A549 (cell line): ENCODE data around the gene PDIA3. TPM values are rescaled to one million over a fixed set of nuclear protein-coding genes. Genes with fewer than 3 reads are reported as not detected.

Experiments used
- ATAC-seq, 2 experiments: fragments of 200-7000 bp in 1 of 2; fragments of >200 bp in 1 of 2; cut with Nextera tagmentation in 1 of 2; cut with Tn5 transposase in 1 of 2; 3 replicates each; pipeline versions ENCODE4 v1.8.0 to v1.9.1; 2018 to 2020; ENCODE audit warnings: mild to moderate bottlenecking in 1 of 2, moderate library complexity in 1 of 2
- CTCF ChIA-PET: fragments of 300-600 bp; sonication (Branson Sonifier 250); formaldehyde crosslinking; extraction: SDS; loops from one replicate; lab custom pipeline; 2021; ENCODE audit warnings: antibody characterized with exemption, inconsistent platforms; lab: Yijun Ruan, JAX
- POLR2A ChIA-PET: fragments of 350-600 bp; formaldehyde crosslinking; extraction: SDS; loops from one replicate; lab custom pipeline; 2021; ENCODE audit warnings: antibody characterized with exemption, inconsistent platforms; lab: Yijun Ruan, JAX
- DNase-seq, 2 experiments: peaks; one replicate each; pipeline versions ENCODE4 v3.0.0 to v3.0.0-alpha.2; 2011 to 2016; ENCODE audit warnings: low read depth in 1 of 2, low spot score in 1 of 2
- FAIRE-seq: peaks from 2 replicates; lab custom pipeline; 2011; peaks lifted over from hg19 to GRCh38; lab: Jason Lieb, UNC
- H3K27ac ChIP-seq, 2 experiments: fragments of >200 bp; sonication (Bioruptor Twin); formaldehyde crosslinking; 3 replicates each; pipeline ENCODE4 v1.5.1; 2016 to 2017
- H3K4me1 ChIP-seq: fragments of >200 bp; sonication (Bioruptor Twin); formaldehyde crosslinking; 3 replicates; pipeline ENCODE4 v1.6.1; 2016
- H3K4me2 ChIP-seq: fragments of >200 bp; sonication (Bioruptor Twin); formaldehyde crosslinking; 3 replicates; pipeline ENCODE4 v1.6.1; 2016
- H3K4me3 ChIP-seq: fragments of >200 bp; sonication (Bioruptor Twin); formaldehyde crosslinking; 3 replicates; pipeline ENCODE4 v1.5.1; 2016
- H3K9me3 ChIP-seq: fragments of >200 bp; sonication (Bioruptor Twin); formaldehyde crosslinking; 3 replicates; pipeline ENCODE4 v1.6.1; 2016
- BHLHE40 ChIP-seq: IDR thresholded peaks from 2 replicates; pipeline ENCODE4 v1.6.1; 2012; ENCODE audit warnings: low read depth, low read length, inconsistent platforms
- CBX2 ChIP-seq: fragments of 200-600 bp; sonication (generic); IDR thresholded peaks from 2 replicates; pipeline ENCODE4 v1.6.1; 2016; ENCODE audit warnings: low read depth, mild to moderate bottlenecking, borderline replicate concordance
- ESRRA ChIP-seq: fragments of 150-350 bp; IDR thresholded peaks from 2 replicates; pipeline ENCODE4 v1.6.1; 2014; ENCODE audit warnings: mild to moderate bottlenecking, low read length, borderline replicate concordance
- FOSB ChIP-seq: fragments of 250-450 bp; sonication (Bioruptor Pico); IDR thresholded peaks from 2 replicates; pipeline ENCODE4 v1.5.0; 2020; ENCODE audit warnings: mild to moderate bottlenecking, moderate library complexity
- FOSL2 ChIP-seq, 2 experiments: fragments of 450-650 bp in 1 of 2; fragments of >200 bp in 1 of 2; sonication (Bioruptor Twin) in 1 of 2; formaldehyde crosslinking; IDR thresholded peaks; 2 replicates each; pipeline versions ENCODE4 v1.5.0 to v1.6.1; 2016 to 2020; ENCODE audit warnings: mild to moderate bottlenecking in 1 of 2, moderate library complexity in 1 of 2
- HDAC2 ChIP-seq: fragments of 200-600 bp; sonication (generic); IDR thresholded peaks from 2 replicates; pipeline ENCODE4 v1.6.1; 2016
- HOXA7 ChIP-seq: fragments of 250-450 bp; sonication (Bioruptor Pico); IDR thresholded peaks from 2 replicates; pipeline ENCODE4 v1.5.0; 2020; ENCODE audit warnings: mild to moderate bottlenecking, moderate library complexity
- JUN ChIP-seq, 2 experiments: fragments of >200 bp; sonication (Bioruptor Twin); formaldehyde crosslinking; IDR thresholded peaks; 2 replicates in 1 of 2; 3 replicates in 1 of 2; pipeline ENCODE4 v1.6.1; 2016 to 2017
- MAFK ChIP-seq: fragments of 450-650 bp; IDR thresholded peaks from 2 replicates; pipeline ENCODE4 v1.6.1; 2014; ENCODE audit not compliant: partially characterized antibody
- MAZ ChIP-seq: fragments of 150-350 bp; IDR thresholded peaks from 2 replicates; pipeline ENCODE4 v1.6.1; 2014; ENCODE audit warnings: antibody characterized with exemption, low read depth, low read length, borderline replicate concordance
- MYC ChIP-seq: IDR thresholded peaks from 2 replicates; pipeline ENCODE4 v1.6.1; 2012; ENCODE audit warnings: mild to moderate bottlenecking, inconsistent platforms, low read length, improper control_type of control experiment, borderline replicate concordance
- POLR2A ChIP-seq: IDR thresholded peaks from 2 replicates; pipeline ENCODE4 v1.6.1; 2012; ENCODE audit warnings: mild to moderate bottlenecking, low read length
- RCOR1 ChIP-seq: fragments of 150-350 bp; IDR thresholded peaks from 2 replicates; pipeline ENCODE4 v1.6.1; 2014; ENCODE audit warnings: antibody characterized with exemption, low read length, low read depth
- RFX5 ChIP-seq: fragments of 450-650 bp; IDR thresholded peaks from 2 replicates; pipeline ENCODE4 v1.7.1; 2014; ENCODE audit warnings: antibody characterized with exemption, mild to moderate bottlenecking, moderate library complexity
- SMC3 ChIP-seq: fragments of >200 bp; sonication (Bioruptor Twin); formaldehyde crosslinking; IDR thresholded peaks from 3 replicates; pipeline ENCODE4 v1.6.1; 2018; ENCODE audit warnings: inconsistent platforms
- SREBF2 ChIP-seq: fragments of 450-650 bp; IDR thresholded peaks from 2 replicates; pipeline ENCODE4 v1.6.1; 2014; ENCODE audit warnings: mild to moderate bottlenecking, moderate library complexity
- ZNF302 ChIP-seq: fragments of 250-450 bp; sonication (Bioruptor Pico); IDR thresholded peaks from 2 replicates; pipeline ENCODE4 v1.9.0; 2021; ENCODE audit warnings: inconsistent platforms, mild to moderate bottlenecking, moderate library complexity
- WGBS: methylation state at CpG from one replicate; pipeline ENCODE4 v1.1.6; 2017; ENCODE audit errors: missing lambda C conversion rate; 5-methylcytosine and 5-hydroxymethylcytosine counted together
- polyA plus RNA-seq, 4 experiments: library from polyadenylated mRNA; depleted of rRNA in 3 of 4; stranded (reverse); fragments of >200 nt; fragmentation: RNase III in 1 of 4; extraction: RNeasy Plus Mini Kit Qiagen cat#74134 plus additional on column Dnase treatment in 1 of 4; gene quantifications; 2 replicates in 3 of 4; 3 replicates in 1 of 4; pipeline ENCODE4 v1.2.3, GENCODE V29; 2011 to 2017
- TF ChIP-seq, protein P1 (sequence below): fragments of 150-350 bp; IDR thresholded peaks from 2 replicates; pipeline ENCODE4 v1.6.1; 2014; ENCODE audit warnings: low read depth, mild to moderate bottlenecking, low read length
- TF ChIP-seq, protein P2 (sequence below): fragments of >200 bp; sonication (Bioruptor Twin); formaldehyde crosslinking; IDR thresholded peaks from 2 replicates; pipeline ENCODE4 v1.6.1; 2016
- TF ChIP-seq, protein P3 (sequence below): IDR thresholded peaks from 2 replicates; pipeline ENCODE4 v1.6.1; 2012
- TF ChIP-seq, protein P4 (sequence below): fragments of >200 bp; sonication (Bioruptor Twin); formaldehyde crosslinking; IDR thresholded peaks from 3 replicates; pipeline ENCODE4 v1.5.1; 2016
- TF ChIP-seq, protein P5 (sequence below): IDR thresholded peaks from 2 replicates; pipeline ENCODE4 v1.6.1; 2012; ENCODE audit warnings: low read depth, borderline replicate concordance
- TF ChIP-seq, protein P6 (sequence below): fragments of 250-450 bp; sonication (Bioruptor Pico); IDR thresholded peaks from 2 replicates; pipeline ENCODE4 v1.5.0; 2020; ENCODE audit warnings: low read depth, mild to moderate bottlenecking, moderate library complexity
- TF ChIP-seq, protein P7 (sequence below): fragments of 200-600 bp; sonication (generic); IDR thresholded peaks from 2 replicates; pipeline ENCODE4 v1.6.1; 2016; ENCODE audit warnings: antibody characterized with exemption, mild to moderate bottlenecking, moderate library complexity
- TF ChIP-seq, protein P8 (sequence below): IDR thresholded peaks from 2 replicates; pipeline ENCODE4 v1.6.1; 2012

PDIA3 gene
- polyA plus RNA-seq, 2 of the 4 experiments (the other 2 are of a cell fraction) = 208 to 257 TPM

DNA sequence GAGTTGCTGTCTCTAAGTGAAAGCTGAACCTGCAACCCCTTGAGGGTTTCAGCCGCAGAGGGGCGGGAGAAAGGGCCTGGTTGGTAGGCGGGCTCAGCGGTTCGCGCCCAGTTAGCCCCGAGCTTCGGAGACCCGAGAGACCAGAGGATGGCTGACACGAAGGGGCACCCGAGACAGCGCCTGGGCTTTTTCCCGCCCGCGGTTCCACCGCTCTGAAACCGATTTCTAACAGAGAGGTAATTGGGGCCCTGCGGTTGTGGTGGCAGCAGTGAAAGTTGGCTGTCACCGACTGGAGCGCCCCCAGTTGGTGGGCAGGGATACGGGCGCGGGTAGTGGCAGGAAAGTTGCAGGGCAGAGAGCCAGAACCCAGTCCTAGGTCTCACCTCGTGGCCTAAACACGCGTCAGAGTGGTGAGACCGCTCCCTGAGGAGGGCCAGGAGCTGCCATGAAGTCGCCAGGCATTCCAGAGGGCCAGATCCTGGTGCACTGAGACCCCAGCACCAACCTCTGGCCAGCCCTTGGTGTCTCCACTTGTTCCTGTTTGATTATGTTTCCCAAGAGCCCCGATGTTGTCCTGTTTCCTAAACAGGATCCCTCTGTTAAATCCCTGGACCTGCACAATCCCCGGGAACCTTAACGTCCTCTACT is 31.2 kb downstream of the PDIA3 start:
- FAIRE-seq (no peak), DNase-seq (peak in 1 of 2 experiments; percentile 79), ATAC-seq (peak; percentile 72 to 88)
- 1% methylated on average over 17 of the region's 31 CpGs for WGBS
- Histone ChIP-seq H3K27ac (peak overlapping the region; percentile 77 to 91), H3K9me3 (no peaks in the 10 kb centered on the region), H3K4me1 (0 out of 3 replicates have a peak, but pooled peaks cover 8% of the 10 kb centered on the region), H3K4me2 (peak overlapping the region; percentile 84), H3K4me3 (peak overlapping the region; percentile 60)
- TF ChIP-seq, protein P1, sequence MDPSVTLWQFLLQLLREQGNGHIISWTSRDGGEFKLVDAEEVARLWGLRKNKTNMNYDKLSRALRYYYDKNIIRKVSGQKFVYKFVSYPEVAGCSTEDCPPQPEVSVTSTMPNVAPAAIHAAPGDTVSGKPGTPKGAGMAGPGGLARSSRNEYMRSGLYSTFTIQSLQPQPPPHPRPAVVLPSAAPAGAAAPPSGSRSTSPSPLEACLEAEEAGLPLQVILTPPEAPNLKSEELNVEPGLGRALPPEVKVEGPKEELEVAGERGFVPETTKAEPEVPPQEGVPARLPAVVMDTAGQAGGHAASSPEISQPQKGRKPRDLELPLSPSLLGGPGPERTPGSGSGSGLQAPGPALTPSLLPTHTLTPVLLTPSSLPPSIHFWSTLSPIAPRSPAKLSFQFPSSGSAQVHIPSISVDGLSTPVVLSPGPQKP = no peak
- TF ChIP-seq HOXA7 (CRISPR knock-in tag) = no peak
- TF ChIP-seq, protein P2, sequence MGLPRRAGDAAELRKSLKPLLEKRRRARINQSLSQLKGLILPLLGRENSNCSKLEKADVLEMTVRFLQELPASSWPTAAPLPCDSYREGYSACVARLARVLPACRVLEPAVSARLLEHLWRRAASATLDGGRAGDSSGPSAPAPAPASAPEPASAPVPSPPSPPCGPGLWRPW = no peak
- no peak for TF ChIP-seq ZNF302
- TF ChIP-seq MYC = no peak
- no peak for TF ChIP-seq ESRRA
- TF ChIP-seq JUN (IDR thresholded peaks at IDR 0.05) = peak in 1 of 2 experiments; percentile 41; a peak in 1 of 5 replicates
- TF ChIP-seq CBX2 = no peak
- TF ChIP-seq RFX5 = no peak
- TF ChIP-seq, protein P3, sequence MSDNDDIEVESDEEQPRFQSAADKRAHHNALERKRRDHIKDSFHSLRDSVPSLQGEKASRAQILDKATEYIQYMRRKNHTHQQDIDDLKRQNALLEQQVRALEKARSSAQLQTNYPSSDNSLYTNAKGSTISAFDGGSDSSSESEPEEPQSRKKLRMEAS = peak; percentile 91
- TF ChIP-seq MAFK = no peak
- TF ChIP-seq, protein P4, sequence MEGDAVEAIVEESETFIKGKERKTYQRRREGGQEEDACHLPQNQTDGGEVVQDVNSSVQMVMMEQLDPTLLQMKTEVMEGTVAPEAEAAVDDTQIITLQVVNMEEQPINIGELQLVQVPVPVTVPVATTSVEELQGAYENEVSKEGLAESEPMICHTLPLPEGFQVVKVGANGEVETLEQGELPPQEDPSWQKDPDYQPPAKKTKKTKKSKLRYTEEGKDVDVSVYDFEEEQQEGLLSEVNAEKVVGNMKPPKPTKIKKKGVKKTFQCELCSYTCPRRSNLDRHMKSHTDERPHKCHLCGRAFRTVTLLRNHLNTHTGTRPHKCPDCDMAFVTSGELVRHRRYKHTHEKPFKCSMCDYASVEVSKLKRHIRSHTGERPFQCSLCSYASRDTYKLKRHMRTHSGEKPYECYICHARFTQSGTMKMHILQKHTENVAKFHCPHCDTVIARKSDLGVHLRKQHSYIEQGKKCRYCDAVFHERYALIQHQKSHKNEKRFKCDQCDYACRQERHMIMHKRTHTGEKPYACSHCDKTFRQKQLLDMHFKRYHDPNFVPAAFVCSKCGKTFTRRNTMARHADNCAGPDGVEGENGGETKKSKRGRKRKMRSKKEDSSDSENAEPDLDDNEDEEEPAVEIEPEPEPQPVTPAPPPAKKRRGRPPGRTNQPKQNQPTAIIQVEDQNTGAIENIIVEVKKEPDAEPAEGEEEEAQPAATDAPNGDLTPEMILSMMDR = peak; percentile 70
- TF ChIP-seq, protein P5, sequence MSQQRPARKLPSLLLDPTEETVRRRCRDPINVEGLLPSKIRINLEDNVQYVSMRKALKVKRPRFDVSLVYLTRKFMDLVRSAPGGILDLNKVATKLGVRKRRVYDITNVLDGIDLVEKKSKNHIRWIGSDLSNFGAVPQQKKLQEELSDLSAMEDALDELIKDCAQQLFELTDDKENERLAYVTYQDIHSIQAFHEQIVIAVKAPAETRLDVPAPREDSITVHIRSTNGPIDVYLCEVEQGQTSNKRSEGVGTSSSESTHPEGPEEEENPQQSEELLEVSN = peak; percentile 89
- POLR2A ChIA-PET = interaction anchor here (0.6 to 1.4 kb wide), 4 partner anchors 14 to 519 kb away, joined by 3 to 7 read pairs (median 4); partner anchors contain the start of genes HYPK, MFAP1 and SERINC4
- CTCF ChIA-PET = interaction anchor here (0.7 to 6.9 kb wide), 9 partner anchors 8 to 32 kb away, joined by 3 to 47 read pairs (median 3); partner anchors contain the start of gene SERF2

DNA sequence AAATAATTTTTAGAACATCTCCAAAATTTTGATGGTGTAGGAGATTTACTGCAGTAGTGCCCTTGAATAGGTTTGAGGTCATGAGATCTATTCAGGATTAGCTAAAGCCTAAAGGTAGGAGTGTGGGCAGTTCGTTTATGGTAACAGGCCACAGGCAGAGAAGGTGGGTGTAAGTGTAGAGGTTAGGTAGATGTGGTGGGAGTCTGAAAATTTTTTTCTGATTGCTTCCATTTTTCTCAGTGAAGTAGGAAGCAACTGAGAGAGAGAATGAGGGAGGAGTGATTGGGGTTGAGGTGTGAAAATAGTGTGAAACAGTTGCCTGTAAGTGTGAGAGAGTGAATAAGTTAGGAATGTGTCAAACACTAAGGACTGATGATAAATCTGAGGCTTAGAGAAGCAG is 32.8 kb downstream of the PDIA3 start:
- ChIA-PET POLR2A (no interaction called here), CTCF (interaction anchor here (0.7 to 6.9 kb wide), 2 partner anchors 11 to 428 kb away, joined by 3 to 47 read pairs; partner anchors contain the start of gene SERF2)
- H3K27ac ChIP-seq = no peak overlapping the region
- no peak overlapping the region for H3K4me3 ChIP-seq
- no peak overlapping the region for H3K4me2 ChIP-seq
- 0 out of 3 replicates have a peak, but pooled peaks cover 8% of the 10 kb centered on the region for H3K4me1 ChIP-seq
- DNase-seq (no peak), FAIRE-seq (no peak), ATAC-seq (no peak)
- H3K9me3 ChIP-seq = no peaks in the 10 kb centered on the region
- 86% methylated on average over 1 of the region's 1 CpG for WGBS
- TF ChIP-seq HDAC2 (no peak), FOSB (CRISPR knock-in tag) (no peak), HOXA7 (CRISPR knock-in tag) (no peak), JUN (IDR thresholded peaks at IDR 0.05) (no peak), SREBF2 (no peak), BHLHE40 (no peak), RCOR1 (no peak), POLR2A (no peak), MAZ (no peak), FOSL2 (IDR thresholded peaks at IDR 0.05) (no peak), FOSL2 (CRISPR knock-in tag; IDR thresholded peaks at IDR 0.05) (no peak), SMC3 (no peak)
- TF ChIP-seq, protein P2 = no peak
- TF ChIP-seq, protein P6, sequence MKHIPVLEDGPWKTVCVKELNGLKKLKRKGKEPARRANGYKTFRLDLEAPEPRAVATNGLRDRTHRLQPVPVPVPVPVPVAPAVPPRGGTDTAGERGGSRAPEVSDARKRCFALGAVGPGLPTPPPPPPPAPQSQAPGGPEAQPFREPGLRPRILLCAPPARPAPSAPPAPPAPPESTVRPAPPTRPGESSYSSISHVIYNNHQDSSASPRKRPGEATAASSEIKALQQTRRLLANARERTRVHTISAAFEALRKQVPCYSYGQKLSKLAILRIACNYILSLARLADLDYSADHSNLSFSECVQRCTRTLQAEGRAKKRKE (CRISPR knock-in tag) = no peak
- TF ChIP-seq, protein P7, sequence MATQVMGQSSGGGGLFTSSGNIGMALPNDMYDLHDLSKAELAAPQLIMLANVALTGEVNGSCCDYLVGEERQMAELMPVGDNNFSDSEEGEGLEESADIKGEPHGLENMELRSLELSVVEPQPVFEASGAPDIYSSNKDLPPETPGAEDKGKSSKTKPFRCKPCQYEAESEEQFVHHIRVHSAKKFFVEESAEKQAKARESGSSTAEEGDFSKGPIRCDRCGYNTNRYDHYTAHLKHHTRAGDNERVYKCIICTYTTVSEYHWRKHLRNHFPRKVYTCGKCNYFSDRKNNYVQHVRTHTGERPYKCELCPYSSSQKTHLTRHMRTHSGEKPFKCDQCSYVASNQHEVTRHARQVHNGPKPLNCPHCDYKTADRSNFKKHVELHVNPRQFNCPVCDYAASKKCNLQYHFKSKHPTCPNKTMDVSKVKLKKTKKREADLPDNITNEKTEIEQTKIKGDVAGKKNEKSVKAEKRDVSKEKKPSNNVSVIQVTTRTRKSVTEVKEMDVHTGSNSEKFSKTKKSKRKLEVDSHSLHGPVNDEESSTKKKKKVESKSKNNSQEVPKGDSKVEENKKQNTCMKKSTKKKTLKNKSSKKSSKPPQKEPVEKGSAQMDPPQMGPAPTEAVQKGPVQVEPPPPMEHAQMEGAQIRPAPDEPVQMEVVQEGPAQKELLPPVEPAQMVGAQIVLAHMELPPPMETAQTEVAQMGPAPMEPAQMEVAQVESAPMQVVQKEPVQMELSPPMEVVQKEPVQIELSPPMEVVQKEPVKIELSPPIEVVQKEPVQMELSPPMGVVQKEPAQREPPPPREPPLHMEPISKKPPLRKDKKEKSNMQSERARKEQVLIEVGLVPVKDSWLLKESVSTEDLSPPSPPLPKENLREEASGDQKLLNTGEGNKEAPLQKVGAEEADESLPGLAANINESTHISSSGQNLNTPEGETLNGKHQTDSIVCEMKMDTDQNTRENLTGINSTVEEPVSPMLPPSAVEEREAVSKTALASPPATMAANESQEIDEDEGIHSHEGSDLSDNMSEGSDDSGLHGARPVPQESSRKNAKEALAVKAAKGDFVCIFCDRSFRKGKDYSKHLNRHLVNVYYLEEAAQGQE = no peak
- TF ChIP-seq, protein P8, sequence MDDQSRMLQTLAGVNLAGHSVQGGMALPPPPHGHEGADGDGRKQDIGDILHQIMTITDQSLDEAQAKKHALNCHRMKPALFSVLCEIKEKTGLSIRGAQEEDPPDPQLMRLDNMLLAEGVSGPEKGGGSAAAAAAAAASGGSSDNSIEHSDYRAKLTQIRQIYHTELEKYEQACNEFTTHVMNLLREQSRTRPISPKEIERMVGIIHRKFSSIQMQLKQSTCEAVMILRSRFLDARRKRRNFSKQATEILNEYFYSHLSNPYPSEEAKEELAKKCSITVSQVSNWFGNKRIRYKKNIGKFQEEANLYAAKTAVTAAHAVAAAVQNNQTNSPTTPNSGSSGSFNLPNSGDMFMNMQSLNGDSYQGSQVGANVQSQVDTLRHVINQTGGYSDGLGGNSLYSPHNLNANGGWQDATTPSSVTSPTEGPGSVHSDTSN = no peak
- TF ChIP-seq, protein P3 = no peak
